Activated CD4-positive, alpha-beta T cell treated with anti-CD3 and anti-CD28 coated beads, Interleukin-2, amount 50 U/mL, for 4 hours (primary cell): ENCODE measurements around the gene EEIG1.

Source experiments
- DNase-seq, 2 experiments: peaks; one replicate each; pipeline ENCODE4 v3.0.0-alpha.2; 2020

The EEIG1 gene

DNA sequence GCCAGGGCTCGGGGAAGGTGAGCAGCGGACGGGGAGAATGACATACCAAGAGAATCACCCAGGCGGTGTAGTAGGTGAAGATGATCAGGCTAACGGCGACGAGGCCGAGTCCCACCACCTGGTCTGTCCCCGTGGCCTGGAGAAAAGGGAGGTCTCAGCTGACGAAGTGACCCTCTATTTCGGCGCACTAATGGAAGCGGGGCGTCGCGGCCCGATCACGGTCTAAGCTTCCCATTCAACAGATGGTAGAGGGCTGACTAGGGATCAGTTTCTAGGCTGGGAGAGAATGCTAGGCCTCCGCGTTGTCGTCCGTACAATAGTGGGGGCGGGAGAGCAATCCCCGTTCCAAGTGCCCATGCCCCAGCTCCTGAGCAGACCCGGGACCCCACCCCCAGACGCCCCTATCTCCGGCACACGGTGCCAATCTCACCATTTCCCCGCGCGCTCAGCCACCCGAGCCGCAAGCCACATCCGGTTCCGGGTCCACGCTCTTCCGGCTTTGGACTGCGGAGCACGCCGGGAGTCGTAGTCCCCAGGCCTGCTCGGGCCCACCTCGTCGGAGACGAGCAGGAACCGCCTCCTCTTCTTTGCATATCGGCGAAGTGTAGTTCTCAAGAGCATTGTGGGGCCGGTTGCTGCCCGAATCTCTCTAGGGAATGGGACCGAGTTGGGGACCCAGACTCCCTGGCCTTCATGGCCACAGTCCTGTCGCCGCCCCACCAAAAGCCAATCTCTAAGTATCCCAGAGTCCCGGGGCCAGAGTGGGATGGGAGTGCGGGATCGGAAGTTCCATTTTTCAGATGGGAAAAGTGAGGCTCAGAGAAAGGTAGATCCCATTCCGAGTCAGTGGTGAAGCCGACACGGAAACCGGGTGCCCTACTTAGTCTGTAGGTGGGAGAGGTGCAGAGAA, 43.1 kb downstream of the EEIG1 start, which contains the start of gene DPM2:
TSS of gene DPM2 (minus strand) at position 467 of the 910 bp plus-strand sequence. CDS start at position 433, 34 bp downstream.
- peak; percentile 78 to 79 for DNase-seq

DNA sequence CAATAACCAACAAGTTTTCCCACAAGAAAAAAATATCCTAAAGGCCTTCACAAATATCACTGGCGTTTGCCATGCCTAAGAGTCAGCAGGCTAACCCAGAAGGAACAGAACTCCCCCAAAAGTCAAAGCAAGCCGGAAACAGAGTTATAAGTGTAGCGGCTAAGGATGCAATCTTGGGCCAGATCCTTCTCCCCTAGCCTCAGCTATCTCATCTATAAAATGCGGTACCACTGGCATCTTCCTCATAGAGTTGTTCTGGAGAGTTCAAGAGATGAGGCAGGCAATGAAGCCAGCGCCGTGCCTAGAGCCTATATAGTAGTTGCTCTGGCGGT, 43.8 kb downstream of the EEIG1 start:
- DNase-seq = no peak

DNA sequence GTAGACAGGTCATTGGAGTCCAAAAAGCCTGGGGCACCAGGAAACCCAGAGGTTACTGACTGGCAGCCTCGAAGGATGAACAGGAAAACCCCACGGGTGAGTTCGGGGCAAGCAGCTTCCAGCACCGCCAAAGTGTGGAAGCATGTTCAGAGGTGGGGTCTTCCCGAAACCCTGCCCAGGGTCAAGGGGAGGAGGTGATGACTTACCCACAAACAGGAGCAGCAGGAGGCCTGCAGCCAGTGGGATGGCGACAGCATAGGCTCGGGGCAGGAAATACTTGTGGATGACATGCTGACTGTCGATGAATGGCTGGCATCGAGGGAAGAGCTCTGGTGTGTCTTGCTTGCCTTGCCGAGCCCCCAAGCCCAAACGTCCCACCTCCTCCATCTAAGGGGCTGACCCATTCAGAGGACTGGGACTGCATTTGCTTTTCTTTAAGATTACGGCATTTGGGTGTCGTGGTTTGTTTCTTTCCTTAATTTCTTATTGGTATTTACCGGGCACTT, 44.4 kb downstream of the EEIG1 start:
- no peak for DNase-seq

DNA sequence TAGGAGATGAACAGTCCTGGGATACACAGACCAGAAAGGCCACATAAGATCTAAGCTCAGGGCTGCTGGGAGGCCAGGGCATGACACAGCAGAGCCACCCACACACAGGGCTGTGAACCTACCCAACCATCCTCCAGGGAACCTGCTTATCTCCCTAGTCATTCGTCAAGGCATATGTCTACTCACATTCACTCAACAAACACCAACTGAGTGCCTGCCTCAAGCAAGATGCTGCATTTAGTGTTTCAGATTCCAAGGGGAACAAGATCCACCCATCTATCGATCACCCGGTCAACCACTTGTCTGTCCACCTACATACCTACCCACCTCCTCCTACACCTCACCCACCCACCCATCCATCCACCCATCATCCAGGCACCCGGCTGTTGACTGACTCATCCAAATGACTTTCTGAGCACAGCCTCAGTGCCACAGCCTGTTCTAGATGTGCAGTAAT, 45.0 kb downstream of the EEIG1 start:
- DNase-seq = peak in 1 of 2 experiments; percentile 29

DNA sequence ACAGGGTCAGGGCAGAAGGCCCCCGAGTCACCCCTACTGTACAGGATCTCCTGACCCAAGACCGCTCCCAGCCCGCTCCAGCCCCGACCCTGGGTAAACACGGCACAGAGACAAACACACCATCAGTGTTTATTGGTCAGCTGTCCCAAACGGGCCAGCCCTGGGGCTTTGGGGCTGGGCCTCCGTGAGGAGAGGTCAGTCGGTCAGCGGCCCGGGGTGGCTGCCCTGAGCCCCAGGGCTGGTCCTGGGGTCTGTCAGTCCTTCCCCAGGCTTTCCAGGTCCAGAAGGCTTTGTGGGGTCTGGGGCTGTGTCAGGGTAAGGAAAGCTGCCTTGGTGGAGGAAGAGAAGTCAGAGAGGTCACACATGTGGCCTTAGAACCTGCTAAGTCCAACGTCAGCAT, 45.8 kb downstream of the EEIG1 start:
- no peak for DNase-seq

DNA sequence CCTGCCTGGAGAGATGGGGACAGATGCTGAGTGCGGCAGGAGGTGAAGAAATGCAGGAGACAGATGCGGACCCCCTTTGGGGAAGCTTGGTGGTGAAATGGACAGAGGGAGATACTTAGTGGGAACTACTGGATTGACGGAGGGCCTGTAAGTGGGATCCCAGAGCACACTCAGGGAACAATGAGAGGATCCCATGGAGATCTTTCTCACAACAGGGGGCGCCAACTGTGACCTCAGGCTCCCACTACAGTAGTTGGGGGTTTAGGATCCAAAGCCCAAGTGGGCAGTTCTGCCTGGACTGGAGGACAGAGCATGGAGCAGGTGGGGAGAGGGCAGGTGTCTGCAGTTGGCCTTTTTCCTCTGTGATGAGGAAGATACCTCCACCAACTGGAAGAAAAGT, 46.5 kb downstream of the EEIG1 start:
- no peak for DNase-seq

DNA sequence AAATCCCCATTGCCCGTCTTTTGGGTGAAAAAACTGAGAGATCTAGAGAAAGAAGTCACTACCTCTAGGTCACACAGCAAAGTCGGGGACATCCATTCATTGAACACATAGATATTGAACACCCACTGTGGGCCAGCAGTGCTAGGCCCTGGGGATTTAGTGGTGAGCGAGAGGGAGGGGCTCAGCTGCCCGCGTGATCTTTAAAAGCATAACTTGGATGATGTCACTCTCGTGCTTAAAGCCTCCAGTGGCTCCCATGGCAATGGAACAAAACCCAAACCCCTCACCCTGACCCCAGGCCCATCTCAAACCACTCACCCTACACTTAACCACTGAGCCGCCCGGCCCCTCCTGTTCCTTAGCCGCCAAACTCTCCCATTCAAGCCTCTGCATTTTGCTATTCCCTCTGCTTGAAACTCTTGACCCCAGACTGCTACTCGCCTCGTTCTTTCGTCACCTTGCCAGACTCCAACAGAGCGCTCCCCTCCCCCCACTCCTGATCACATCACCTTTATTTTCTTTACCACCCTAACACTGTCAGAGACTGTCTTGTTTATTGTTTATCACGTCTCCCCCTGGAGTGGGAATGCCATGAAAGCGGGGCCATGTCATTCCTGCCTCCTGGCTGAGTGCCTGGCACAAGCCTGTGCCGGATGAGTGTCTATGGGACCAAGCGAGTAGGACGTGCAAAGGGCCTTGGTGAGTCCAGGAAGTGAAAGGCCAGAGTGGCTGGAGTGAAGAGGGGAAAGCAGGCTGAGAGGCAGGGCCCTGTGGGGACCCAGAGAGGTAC, 49.5 kb downstream of the EEIG1 start:
- DNase-seq = no peak
